HG02943 (cell line): ENCODE measurements around the gene RXFP2.

Experiments
- ATAC-seq: cut with Tn5 transposase; IDR thresholded peaks from one replicate; pipeline ENCODE4 v1.9.1; 2021; ENCODE audit warnings: mild to moderate bottlenecking, low read depth, moderate library complexity; ENCODE audit not compliant: unreplicated experiment

RXFP2 gene

DNA sequence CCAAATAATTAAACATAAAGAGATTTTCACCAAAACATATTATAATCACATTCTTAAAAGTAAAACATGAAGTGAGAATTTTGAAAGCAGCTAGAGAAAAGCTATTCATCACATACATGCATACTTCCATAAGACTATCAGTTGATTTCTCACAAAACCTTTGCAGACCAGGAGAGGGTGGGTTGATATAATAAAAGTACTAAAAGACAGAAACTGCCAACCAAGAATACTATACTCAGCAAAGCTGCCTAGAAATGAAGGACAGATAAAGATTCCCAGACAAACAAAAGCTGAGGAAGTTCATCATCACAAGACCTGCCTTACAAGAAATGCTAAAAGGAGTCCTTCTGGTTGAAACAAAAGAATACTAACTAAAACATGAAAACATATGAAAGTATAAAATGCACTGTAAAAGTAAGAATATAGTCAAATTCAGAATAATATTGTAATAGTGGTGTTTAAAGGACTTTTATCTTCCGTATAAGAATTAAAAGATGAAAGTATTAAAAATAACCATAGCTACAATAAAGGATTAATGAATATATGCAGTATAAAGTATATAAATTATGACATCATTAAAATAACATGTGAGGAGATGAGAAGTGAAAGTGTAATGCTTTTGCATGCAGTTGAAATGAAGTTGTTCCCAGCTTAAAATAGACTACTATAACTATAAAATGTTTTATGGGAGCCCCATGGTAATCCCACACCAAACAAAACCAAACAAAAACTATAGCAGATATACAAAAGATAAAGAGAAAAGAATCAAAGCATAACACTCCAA lies 76.2 kb downstream of the RXFP2 start:
- no peak for ATAC-seq

GRCh38 chr13:31818236-31818635 lies 78.9 kb downstream of the RXFP2 start:
- ATAC-seq, result no peak

GRCh38 chr13:31824705-31825517 lies 85.6 kb downstream of the RXFP2 start:
- no peak for ATAC-seq

- no peak for ATAC-seq
These were observed 87.2 kb downstream of the RXFP2 start for GRCh38 chr13:31826521-31826920.

DNA sequence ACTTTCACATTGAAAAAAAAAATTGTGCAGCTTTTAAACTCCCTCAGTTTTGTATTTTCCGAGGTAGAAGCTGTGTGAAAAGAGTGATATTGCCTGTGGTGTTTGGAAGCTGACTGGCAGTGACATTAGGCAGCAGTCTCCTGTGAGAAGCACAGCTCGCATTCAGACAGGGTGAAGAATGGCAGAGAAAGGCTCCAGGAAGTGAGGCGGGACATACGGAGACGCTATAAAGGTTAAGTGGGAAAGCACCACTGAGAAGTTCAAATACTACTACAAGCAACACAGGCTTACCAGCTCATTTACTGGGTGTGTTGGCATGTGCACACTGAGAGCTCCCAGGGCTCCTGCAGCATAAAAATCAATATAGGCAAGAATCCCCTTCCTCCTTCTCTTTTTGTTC lies 88.4 kb downstream of the RXFP2 start:
- no peak for ATAC-seq

- ATAC-seq, result no peak
These were observed 96.6 kb downstream of the RXFP2 start for GRCh38 chr13:31835932-31836331.

DNA sequence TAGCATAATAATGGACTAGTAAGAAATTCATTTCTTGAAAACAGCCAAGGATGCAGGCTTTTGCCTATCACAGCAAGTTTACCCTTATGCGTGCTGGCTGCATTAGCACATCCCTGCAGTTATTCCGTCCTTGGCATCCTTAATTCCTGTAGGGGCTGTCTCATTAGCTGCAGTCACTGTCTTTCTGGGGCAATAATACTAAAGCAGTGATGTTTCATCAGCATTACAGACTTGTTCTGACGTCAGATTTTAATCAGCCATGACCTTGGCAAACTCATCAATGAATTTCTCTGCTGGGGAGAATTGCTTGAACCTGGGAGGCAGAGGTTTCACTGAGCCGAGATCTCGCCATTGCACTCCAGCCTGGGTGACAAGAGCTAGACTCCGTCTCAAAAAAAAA lies 103.7 kb downstream of the RXFP2 start:
- no peak for ATAC-seq

DNA sequence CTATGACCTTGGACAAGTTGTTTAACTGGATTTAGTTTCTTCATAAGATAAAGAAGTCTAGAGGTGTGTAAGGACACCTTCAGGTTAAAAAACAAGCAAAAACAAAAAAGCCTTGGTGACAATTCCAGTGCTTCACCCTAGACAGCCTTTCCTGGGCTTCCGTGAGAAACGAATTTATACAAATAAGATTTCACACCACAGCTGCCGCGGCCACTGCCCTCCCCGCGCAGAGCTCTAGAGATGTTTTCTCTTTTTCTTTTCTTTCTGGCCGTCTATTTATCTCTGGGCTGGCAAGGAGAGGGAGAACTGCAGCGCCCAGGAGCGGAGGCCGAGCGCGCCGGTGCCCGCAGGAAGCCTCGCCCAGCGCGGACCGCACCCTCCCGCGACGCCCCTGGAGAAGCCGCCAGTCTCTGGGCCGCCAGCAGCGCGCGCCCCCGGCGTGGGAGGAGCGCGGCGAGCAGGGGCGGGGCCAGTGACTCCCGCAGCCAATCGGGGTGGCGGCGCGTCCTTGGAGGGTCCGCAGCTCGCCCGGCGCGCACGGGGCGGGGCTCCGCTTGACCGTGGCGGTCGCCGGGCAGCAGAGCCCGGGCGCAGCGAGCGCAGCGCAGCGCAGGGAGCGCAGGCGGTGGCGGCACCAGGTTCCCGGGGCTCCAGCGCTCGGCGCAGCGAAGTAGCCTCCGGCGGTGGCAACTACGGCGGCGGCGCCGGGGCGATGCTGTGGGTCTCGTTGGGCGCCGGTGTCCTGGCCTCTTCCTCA lies 107.0 kb downstream of the RXFP2 start:
- ATAC-seq, result peak; percentile 97

DNA sequence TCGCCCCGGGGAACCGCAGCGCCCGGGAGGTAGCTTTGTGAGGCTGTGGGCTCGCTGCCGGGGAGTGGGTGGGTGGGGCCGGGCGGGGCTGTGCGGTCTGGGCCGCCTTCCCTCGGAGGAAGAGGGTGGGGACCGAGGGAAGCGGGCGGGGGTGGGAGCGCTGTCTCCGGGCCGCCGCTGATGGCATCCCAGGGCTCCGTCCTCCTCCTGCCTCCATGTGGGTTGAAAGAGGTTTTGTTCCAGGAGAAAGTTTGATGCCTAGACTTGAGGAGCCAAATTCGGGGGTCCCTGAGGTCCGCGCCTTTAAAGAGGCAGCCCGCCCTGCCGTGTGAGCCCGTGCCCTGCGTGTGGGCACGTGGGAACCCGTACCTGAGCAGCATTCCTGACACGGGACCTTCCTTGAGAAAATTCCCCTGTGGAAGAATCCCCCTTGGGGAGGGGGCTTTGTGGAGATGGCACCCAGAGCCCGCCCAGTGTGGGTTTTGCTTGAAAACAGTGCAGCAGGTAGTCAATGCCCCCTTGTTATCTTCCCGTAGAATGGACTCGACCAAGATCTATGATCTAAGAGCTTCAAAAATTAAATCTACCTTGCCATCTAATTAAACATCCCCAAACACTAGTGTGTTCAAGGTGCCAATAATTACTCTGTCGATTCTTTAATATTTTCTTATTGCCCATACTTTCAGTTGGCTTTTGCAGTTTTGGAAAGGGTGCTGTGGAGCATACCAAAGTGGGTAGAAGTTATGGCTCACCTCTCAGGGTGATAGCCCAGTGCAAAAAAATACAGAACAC lies 107.8 kb downstream of the RXFP2 start:
- ATAC-seq, result no peak

DNA sequence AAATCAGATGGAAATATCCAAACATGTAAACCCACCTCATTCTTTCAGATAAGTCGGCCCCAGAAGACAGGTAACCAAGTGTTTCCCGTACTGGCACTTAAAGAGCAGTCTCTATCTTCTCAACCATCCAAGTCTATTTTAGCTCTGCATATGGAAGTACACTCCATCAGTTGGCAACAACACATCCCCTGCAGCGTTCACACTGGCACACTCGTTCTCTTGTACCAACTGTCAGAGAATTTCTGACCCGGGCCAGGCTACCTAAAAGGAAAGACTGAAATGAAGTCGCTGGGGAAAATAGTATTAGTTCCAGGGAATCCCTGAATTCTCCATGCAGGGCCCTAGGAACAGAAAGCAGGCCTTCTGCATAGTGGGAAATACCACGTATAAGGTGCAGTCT lies 109.3 kb downstream of the RXFP2 start:
- ATAC-seq, result no peak

- no peak for ATAC-seq
These were observed 109.9 kb downstream of the RXFP2 start for GRCh38 chr13:31849206-31849605.

GRCh38 chr13:31850041-31850555 lies 110.8 kb downstream of the RXFP2 start:
- ATAC-seq, result no peak

DNA sequence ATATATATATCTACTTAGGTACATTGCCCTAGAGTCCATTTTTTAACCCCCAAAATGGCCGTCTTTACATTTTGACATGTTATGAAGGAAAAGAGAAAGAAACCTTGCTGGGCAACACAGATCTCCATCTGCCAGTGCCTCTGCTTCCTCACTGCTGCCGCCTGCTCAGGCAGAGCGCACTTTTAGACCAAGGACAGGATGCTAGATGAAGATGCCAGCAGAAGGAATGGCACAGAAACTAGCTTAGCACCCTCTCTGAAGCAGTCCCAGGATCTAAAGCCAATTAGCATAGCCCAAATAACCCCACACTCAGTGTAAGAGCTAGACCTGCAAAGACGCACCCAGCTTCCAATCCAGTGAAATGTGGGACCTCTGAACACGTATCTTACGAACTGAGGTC lies 111.9 kb downstream of the RXFP2 start:
- ATAC-seq, result no peak
